ENCODE results near the gene SUN5. TPM values are rescaled to one million over a fixed set of nuclear protein-coding genes. Genes with fewer than 3 reads are reported as not detected.

The SUN5 gene
- total and polyA plus RNA-seq, 2 of the 8 experiments (the other 6 are each of a cell fraction or from before 2014, with no cell fraction given): not detected

- POLR2A ChIA-PET (ENCODE audit: partially characterized antibody): interaction anchor here (0.8 to 1.1 kb wide), 2 partner anchors 9 to 10 kb away, joined by 3 read pairs; no protein-coding TSS in a partner anchor
- Histone ChIP-seq H3K4me1 (replicated peaks in 1 of 4; ENCODE audit: control insufficient read depth in 3 of 4, insufficient read depth in 4 of 4, low read length in 3 of 4) (peaks cover 7 to 21% (median 13%) of the 10 kb centered on the region in 4 experiments), H3K9ac (replicated peaks in 1 of 4; ENCODE audit: extremely low read depth in 1 of 4, low read depth in 3 of 4, low read length in 3 of 4) (no peak overlapping the region), H2BK5ac (ENCODE audit: low read depth, low read length) (no peak overlapping the region), H4K20me1 (replicated peaks in 1 of 2; ENCODE audit: control insufficient read depth in 1 of 2, insufficient read depth in 2 of 2, low read length in 2 of 2) (no peaks in the 10 kb centered on the region), H2AFZ (ENCODE audit: low read length) (no peak overlapping the region), H2BK20ac (ENCODE audit: low read length) (0 out of 2 replicates have a peak overlapping the region, but pooled peaks have one; percentile 25), H2BK12ac (ENCODE audit: low read depth, low read length) (no peak overlapping the region), H3K23ac (ENCODE audit: insufficient read length) (no peak overlapping the region), H3K27me3 (replicated peaks in 1 of 4; ENCODE audit: control insufficient read depth in 3 of 4, extremely low read depth in 1 of 4, insufficient read depth in 3 of 4, low read length in 3 of 4) (0 out of 7 replicates have a peak, but pooled peaks cover 0 to 2% (median 0%) of the 10 kb centered on the region in 4 experiments), H4K91ac (replicated peaks; ENCODE audit: insufficient read length, low read length) (no peak overlapping the region), H4K8ac (ENCODE audit: extremely low read depth, insufficient read depth, low read length) (no peak overlapping the region), H3K4ac (replicated peaks; ENCODE audit: insufficient read length, low read depth, low read length) (no peak overlapping the region), H2AK5ac (ENCODE audit: low read depth, low read length) (no peak overlapping the region), H3K36me3 (ENCODE audit: control insufficient read depth in 2 of 4, insufficient read depth in 4 of 4, low read length in 3 of 4) (no peaks in the 10 kb centered on the region), H3K9me3 (ENCODE audit: insufficient read depth in 2 of 2, low read depth in 1 of 2, low read length in 1 of 2) (peaks cover 4 to 16% of the 10 kb centered on the region in 2 experiments; a peak in 3 of 4 replicates), H3K27ac (ENCODE audit: low read depth, low read length) (no peak overlapping the region), H3K23me2 (ENCODE audit: low read depth, low read length) (no peaks in the 10 kb centered on the region), H3K4me3 (ENCODE audit: extremely low read depth in 1 of 4, insufficient read depth in 2 of 4, low read depth in 3 of 4, low read length in 4 of 4) (no peak overlapping the region), H4K5ac (ENCODE audit: insufficient read length, low read depth, low read length) (no peak overlapping the region), H2BK120ac (replicated peaks; ENCODE audit: low read depth, low read length) (no peak overlapping the region), H3K79me2 (ENCODE audit: control insufficient read depth in 1 of 2, insufficient read depth in 2 of 2, low read length in 2 of 2) (no peaks in the 10 kb centered on the region), H3K14ac (ENCODE audit: insufficient read length) (no peak overlapping the region), H2BK15ac (ENCODE audit: low read length) (peak overlapping the region; percentile 54; the same call in 1 of the 2 replicates), H3K4me2 (ENCODE audit: insufficient read depth in 1 of 2, low read depth in 2 of 2, low read length in 2 of 2) (no peak overlapping the region), H3K79me1 (ENCODE audit: low read depth, low read length) (no peaks in the 10 kb centered on the region; the same call in 1 of the 2 replicates), H3K18ac (ENCODE audit: extremely low read depth, low read length) (no peak overlapping the region), H3K56ac (replicated peaks; ENCODE audit: insufficient read length, low read depth, low read length) (no peak overlapping the region)
- FAIRE-seq (no peak), DNase-seq (ENCODE audit: low read depth in 1 of 2, low spot score in 2 of 2) (no peak)
- CTCF ChIA-PET (ENCODE audit: partially characterized antibody): interaction anchor here (0.7 to 5.4 kb wide), 9 partner anchors 9 to 263 kb away, joined by 3 to 33 read pairs (median 5); no protein-coding TSS in a partner anchor
- WGBS, 2 experiments (ENCODE audit: extremely low coverage in 1 of 2, insufficient coverage in 1 of 2, insufficient read length in 1 of 2, insufficient replicate concordance in 2 of 2, low coverage in 1 of 2, low lambda C conversion rate in 2 of 2, missing lambda C conversion rate in 1 of 2): 84% methylated on average over 6 of the region's 6 CpGs; no CpG with 5 or more reads in 1 of the 2 experiments
- no peak for TF ChIP-seq SUZ12 (IDR thresholded peaks at IDR 0.05; ENCODE audit: low read length)
- no peak for TF ChIP-seq KDM1A (IDR thresholded peaks at IDR 0.05; ENCODE audit: borderline replicate concordance, low read length)
These were observed 27.5 kb downstream of the SUN5 start for GRCh38 chr20:32976746-32977145.
